Peyer's patch (tissue), 4 donors: Measurements from ENCODE around the gene MAP7D1. TPM values are rescaled to one million over a fixed set of nuclear protein-coding genes. Genes with fewer than 3 reads are reported as not detected.

Experiments
- DNase-seq, 3 donors: peaks; one replicate each; pipeline ENCODE4 v3.0.0-alpha.2; 2017 to 2019
- H3K27ac ChIP-seq, 4 donors: fragments of 200-600 bp; sonication (generic); one replicate each; pipeline ENCODE4 v1.5.1; 2016 to 2019
- H3K27me3 ChIP-seq, 2 donors: fragments of 200-600 bp; sonication (generic); one replicate each; pipeline ENCODE4 v1.5.1; 2019
- H3K36me3 ChIP-seq, 3 donors: fragments of 200-600 bp; sonication (generic); one replicate each; pipeline ENCODE4 v1.5.1; 2016 to 2019
- H3K4me1 ChIP-seq, 4 donors: fragments of 200-600 bp; sonication (generic); one replicate each; pipeline ENCODE4 v1.5.1; 2016 to 2019
- H3K4me3 ChIP-seq, 4 donors: fragments of 200-600 bp; sonication (generic); 1 replicate in 3 of 4; 2 replicates in 1 of 4; pipeline ENCODE4 v1.5.1; 2016 to 2019; ENCODE audit warnings: mild to moderate bottlenecking in 1 of 4
- H3K9me3 ChIP-seq, 4 donors: fragments of 200-600 bp; sonication (generic); one replicate each; pipeline ENCODE4 v1.5.1; 2016 to 2019; ENCODE audit warnings: mild to moderate bottlenecking in 1 of 4
- CTCF ChIP-seq, 6 experiments: fragments of 450-650 bp in 4 of 6; fragments of 200-600 bp in 2 of 6; sonication (generic) in 1 of 6; IDR thresholded peaks; one replicate each; pipeline ENCODE4 v1.5.1; 2017 to 2019; ENCODE audit warnings: antibody characterized with exemption in 6 of 6, mild to moderate bottlenecking in 3 of 6, moderate library complexity in 1 of 6
- POLR2A ChIP-seq, 2 donors: fragments of 450-650 bp; IDR thresholded peaks; one replicate each; pipeline ENCODE4 v1.5.1; 2017; ENCODE audit warnings: antibody characterized with exemption in 2 of 2, mild to moderate bottlenecking in 2 of 2, moderate library complexity in 2 of 2
- total RNA-seq, 4 donors: library from RNA; depleted of rRNA; stranded (reverse); fragments of >200 nt; gene quantifications; one replicate each; pipeline ENCODE4 v1.1.0, GENCODE V29; 2016

The MAP7D1 gene
- total RNA-seq, 4 donors from 2014 or later: 38.2 to 62.7 (median 46.4) TPM

- Histone ChIP-seq H3K36me3 (no peaks in the 10 kb centered on the region), H3K27me3 (peaks cover 0 to 7% of the 10 kb centered on the region in 2 donors), H3K27ac (peak within 1 kb of the TSS in 1 of 4 donors; percentile 49), H3K9me3 (no peaks in the 10 kb centered on the region), H3K4me1 (peaks cover 0 to 5% (median 0%) of the 10 kb centered on the region in 4 donors), H3K4me3 (peak within 1 kb of the TSS; percentile 31 to 50 (median 48))
- DNase-seq: no peak
- no peak for TF ChIP-seq CTCF (IDR thresholded peaks at IDR 0.05)
- no peak for TF ChIP-seq POLR2A (IDR thresholded peaks at IDR 0.05)
Observed at GRCh38 chr1:36125129-36125991, 30.6 kb upstream of the MAP7D1 start, which contains the start of gene COL8A2. TSS of gene COL8A2 (minus strand) at chr1:36125222. CDS start at chr1:36100242, 24,980 bp downstream.

GRCh38 chr1:36126005-36126716 is 29.8 kb upstream of the MAP7D1 start:
- Histone ChIP-seq H3K4me1 (peaks cover 0 to 5% (median 0%) of the 10 kb centered on the region in 4 donors), H3K27ac (no peak overlapping the region), H3K36me3 (no peaks in the 10 kb centered on the region), H3K9me3 (no peaks in the 10 kb centered on the region), H3K27me3 (peaks cover 0 to 7% of the 10 kb centered on the region in 2 donors), H3K4me3 (no peak overlapping the region)
- no peak for DNase-seq
- TF ChIP-seq POLR2A (IDR thresholded peaks at IDR 0.05) (no peak), CTCF (IDR thresholded peaks at IDR 0.05) (no peak)

GRCh38 chr1:36126797-36127500 is 29.0 kb upstream of the MAP7D1 start:
- Histone ChIP-seq H3K4me3 (no peak overlapping the region), H3K27ac (no peak overlapping the region), H3K9me3 (no peaks in the 10 kb centered on the region), H3K4me1 (peaks cover 0 to 5% (median 0%) of the 10 kb centered on the region in 4 donors), H3K27me3 (peaks cover 0 to 7% of the 10 kb centered on the region in 2 donors), H3K36me3 (no peaks in the 10 kb centered on the region)
- TF ChIP-seq POLR2A (IDR thresholded peaks at IDR 0.05) (no peak), CTCF (IDR thresholded peaks at IDR 0.05) (no peak)
- DNase-seq: no peak

- H3K4me1 ChIP-seq: peaks cover 0 to 5% (median 0%) of the 10 kb centered on the region in 4 donors
- H3K27ac ChIP-seq: no peak overlapping the region
- peaks cover 0 to 7% of the 10 kb centered on the region in 2 donors for H3K27me3 ChIP-seq
- no peaks in the 10 kb centered on the region for H3K9me3 ChIP-seq
- H3K4me3 ChIP-seq: no peak overlapping the region
- no peak for DNase-seq
- TF ChIP-seq CTCF (IDR thresholded peaks at IDR 0.05) (no peak), POLR2A (IDR thresholded peaks at IDR 0.05) (no peak)
- H3K36me3 ChIP-seq: no peaks in the 10 kb centered on the region
Observed at GRCh38 chr1:36128126-36128904, 27.6 kb upstream of the MAP7D1 start.

GRCh38 chr1:36128905-36129206 is 27.1 kb upstream of the MAP7D1 start:
- Histone ChIP-seq H3K4me1 (peaks cover 0 to 8% (median 0%) of the 10 kb centered on the region in 4 donors), H3K4me3 (no peak overlapping the region), H3K27me3 (peaks cover 0 to 7% of the 10 kb centered on the region in 2 donors), H3K27ac (no peak overlapping the region), H3K9me3 (no peaks in the 10 kb centered on the region), H3K36me3 (no peaks in the 10 kb centered on the region)
- TF ChIP-seq POLR2A (IDR thresholded peaks at IDR 0.05): no peak
- TF ChIP-seq CTCF (IDR thresholded peaks at IDR 0.05): no peak
- no peak for DNase-seq
